Spinal cord (tissue), 10 donors: Measurements from ENCODE around the gene GAS7. TPM values are rescaled to one million over a fixed set of nuclear protein-coding genes. Genes with fewer than 3 reads are reported as not detected.

Experiments used
- DNase-seq, 6 donors: peaks; one replicate each; pipeline versions ENCODE4 v3.0.0 to v3.0.0-alpha.2; 2013 to 2015; ENCODE audit warnings: low spot score in 6 of 6, low read depth in 4 of 6
- H3K27ac ChIP-seq: one replicate; pipeline ENCODE4 v1.5.1; 2013; ENCODE audit warnings: low read depth, low read length, control low read depth
- H3K27me3 ChIP-seq: one replicate; pipeline ENCODE4 v1.6.1; 2013; ENCODE audit warnings: low read length; ENCODE audit not compliant: control insufficient read depth, insufficient read depth
- H3K36me3 ChIP-seq: one replicate; pipeline ENCODE4 v1.6.1; 2013; ENCODE audit warnings: low read length; ENCODE audit not compliant: control insufficient read depth, insufficient read depth
- H3K4me1 ChIP-seq: one replicate; pipeline ENCODE4 v1.6.1; 2013; ENCODE audit warnings: low read length; ENCODE audit not compliant: control insufficient read depth, insufficient read depth
- H3K4me3 ChIP-seq: one replicate; pipeline ENCODE4 v1.5.1; 2013; ENCODE audit warnings: low read depth, low read length, control low read depth
- H3K9me3 ChIP-seq: one replicate; pipeline ENCODE4 v1.6.1; 2013; ENCODE audit warnings: low read length; ENCODE audit not compliant: control insufficient read depth, insufficient read depth
- WGBS: methylation state at CpG from one replicate; pipeline ENCODE4 v1.1.5; 2013; ENCODE audit warnings: missing lambda C conversion rate; ENCODE audit not compliant: insufficient coverage; 5-methylcytosine and 5-hydroxymethylcytosine counted together
- polyA plus RNA-seq, 2 donors: library from polyadenylated mRNA; unstranded; fragments of 120-200 nt; gene quantifications; one replicate each; pipeline ENCODE4 v1.2.1, GENCODE V29; 2013; ENCODE audit not compliant: insufficient read length in 2 of 2
- total RNA-seq, 2 donors: library from RNA; depleted of rRNA in 1 of 2; stranded (reverse); fragments of 120-200 nt in 1 of 2; fragments of >200 nt in 1 of 2; gene quantifications; one replicate each; pipeline versions ENCODE4 v1.2.3 to v1.2.4, GENCODE V29; 2013 to 2014
- donor health status: healthy.

Gene GAS7
- total and polyA plus RNA-seq, 4 donors: 51.8 to 93.8 (median 79.1) TPM

GRCh38 chr17:9917131-9917530 is 281.3 kb downstream of the GAS7 start:
- H3K4me1 ChIP-seq: peaks cover 12% of the 10 kb centered on the region
- H3K9me3 ChIP-seq: no peaks in the 10 kb centered on the region
- WGBS: 88% methylated on average over 11 of the region's 13 CpGs
- H3K4me3 ChIP-seq: no peak overlapping the region
- no peak for DNase-seq
- H3K27ac ChIP-seq: no peak overlapping the region
- H3K36me3 ChIP-seq: peaks cover 42% of the 10 kb centered on the region
- H3K27me3 ChIP-seq: no peaks in the 10 kb centered on the region

DNA sequence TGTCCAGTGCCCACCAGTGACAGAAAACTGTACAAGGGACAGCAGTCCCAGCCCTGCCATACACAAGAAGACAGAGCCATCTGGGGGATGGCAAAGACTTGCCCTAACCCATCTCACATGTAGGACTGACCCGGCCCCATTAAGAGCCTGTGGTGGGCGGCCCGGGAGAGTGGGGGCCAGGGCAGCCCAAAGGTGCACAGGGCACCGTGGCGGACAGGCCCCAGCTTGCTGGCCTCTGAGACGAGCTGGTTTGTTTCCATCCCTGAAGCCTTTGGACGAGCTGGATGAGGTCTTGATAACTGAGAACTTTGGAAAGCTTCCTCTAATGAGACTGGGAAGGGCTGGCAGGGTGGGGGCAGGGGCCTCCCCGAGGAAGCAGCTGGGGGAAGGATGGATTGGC is 282.3 kb downstream of the GAS7 start:
- H3K36me3 ChIP-seq: peaks cover 45% of the 10 kb centered on the region
- no peaks in the 10 kb centered on the region for H3K9me3 ChIP-seq
- H3K4me1 ChIP-seq: peaks cover 19% of the 10 kb centered on the region
- WGBS: 90% methylated on average over 8 of the region's 8 CpGs
- H3K27ac ChIP-seq: no peak overlapping the region
- no peak for DNase-seq
- H3K4me3 ChIP-seq: no peak overlapping the region
- H3K27me3 ChIP-seq: no peaks in the 10 kb centered on the region

DNA sequence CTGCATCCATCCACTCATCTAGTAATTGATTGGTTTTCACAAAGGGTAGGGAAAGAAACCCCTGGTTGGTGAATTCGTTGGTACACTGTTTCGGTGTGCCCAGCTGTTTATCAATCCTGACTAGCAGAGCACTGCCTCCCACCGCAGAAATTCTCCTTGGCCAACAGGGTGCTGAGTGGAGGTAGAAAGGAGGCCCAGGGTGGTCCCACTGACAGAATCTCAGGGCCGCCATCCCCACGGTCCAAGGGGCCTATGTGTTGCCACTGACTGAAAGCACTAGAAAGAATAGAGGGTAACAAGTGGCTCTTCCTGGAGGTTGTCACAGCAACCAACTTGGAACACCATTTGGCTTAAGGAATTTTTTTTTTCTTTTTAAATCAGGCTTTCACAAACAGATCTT is 284.9 kb downstream of the GAS7 start:
- H3K4me3 ChIP-seq: no peak overlapping the region
- H3K9me3 ChIP-seq: no peaks in the 10 kb centered on the region
- H3K27me3 ChIP-seq: no peaks in the 10 kb centered on the region
- H3K27ac ChIP-seq: no peak overlapping the region
- H3K36me3 ChIP-seq: peaks cover 39% of the 10 kb centered on the region
- WGBS: 51% methylated on average over 4 of the region's 5 CpGs
- H3K4me1 ChIP-seq: peaks cover 19% of the 10 kb centered on the region
- no peak for DNase-seq

GRCh38 chr17:9912121-9913099 is 286.0 kb downstream of the GAS7 start:
- no peak overlapping the region for H3K27ac ChIP-seq
- 65% methylated on average over 10 of the region's 18 CpGs for WGBS
- no peak overlapping the region for H3K4me3 ChIP-seq
- no peaks in the 10 kb centered on the region for H3K9me3 ChIP-seq
- no peaks in the 10 kb centered on the region for H3K27me3 ChIP-seq
- peaks cover 28% of the 10 kb centered on the region for H3K36me3 ChIP-seq
- H3K4me1 ChIP-seq: peaks cover 22% of the 10 kb centered on the region
- DNase-seq: peak in 2 of 6 donors; percentile 63 to 86

DNA sequence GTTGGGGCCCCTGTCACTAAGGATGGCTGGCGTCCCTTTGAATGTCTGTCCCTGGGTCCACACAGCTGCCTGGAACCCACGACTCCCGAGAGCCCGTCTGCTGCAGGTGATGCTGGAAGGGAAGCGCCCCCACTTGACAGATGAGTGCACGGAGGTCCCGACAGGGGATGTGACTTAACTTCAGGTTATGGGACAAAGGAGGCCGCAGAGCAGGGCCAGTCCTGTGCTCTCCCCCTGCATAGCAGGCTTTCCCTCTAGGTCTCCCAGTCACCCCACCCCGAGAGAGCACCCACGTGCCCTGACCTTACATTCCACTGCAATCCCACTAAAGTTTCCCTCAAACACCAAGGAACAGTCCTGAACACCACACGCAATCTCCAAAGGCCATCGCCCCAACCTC is 287.3 kb downstream of the GAS7 start:
- peaks cover 16% of the 10 kb centered on the region for H3K36me3 ChIP-seq
- H3K4me1 ChIP-seq: peaks cover 22% of the 10 kb centered on the region
- no peak overlapping the region for H3K4me3 ChIP-seq
- no peak for DNase-seq
- no peaks in the 10 kb centered on the region for H3K9me3 ChIP-seq
- 87% methylated on average over 11 of the region's 12 CpGs for WGBS
- no peaks in the 10 kb centered on the region for H3K27me3 ChIP-seq
- no peak overlapping the region for H3K27ac ChIP-seq

DNA sequence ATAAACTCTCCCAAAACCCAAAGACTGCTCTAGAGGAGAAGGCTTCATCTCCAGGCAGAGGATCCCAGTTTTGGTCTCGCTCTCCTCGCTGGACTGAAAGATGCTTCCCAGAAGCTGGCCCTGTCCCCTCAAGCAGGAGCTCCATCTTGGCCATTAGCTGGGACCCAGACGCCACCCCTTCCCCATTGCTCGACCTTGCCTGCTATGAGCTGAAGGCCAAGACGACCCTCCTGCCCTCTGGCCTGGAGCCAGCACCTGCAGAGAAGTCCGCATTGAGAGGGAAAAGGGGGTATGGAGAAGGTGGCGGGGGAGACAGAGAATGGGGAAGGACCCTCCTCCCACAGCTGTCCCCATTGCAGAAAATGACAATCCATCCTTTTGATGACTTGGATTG is 289.8 kb downstream of the GAS7 start:
- Histone ChIP-seq H3K36me3 (peaks cover 5% of the 10 kb centered on the region), H3K27me3 (no peaks in the 10 kb centered on the region), H3K4me3 (no peak overlapping the region), H3K9me3 (no peaks in the 10 kb centered on the region), H3K27ac (no peak overlapping the region), H3K4me1 (peaks cover 17% of the 10 kb centered on the region)
- WGBS: 74% methylated on average over 5 of the region's 7 CpGs
- DNase-seq: no peak

DNA sequence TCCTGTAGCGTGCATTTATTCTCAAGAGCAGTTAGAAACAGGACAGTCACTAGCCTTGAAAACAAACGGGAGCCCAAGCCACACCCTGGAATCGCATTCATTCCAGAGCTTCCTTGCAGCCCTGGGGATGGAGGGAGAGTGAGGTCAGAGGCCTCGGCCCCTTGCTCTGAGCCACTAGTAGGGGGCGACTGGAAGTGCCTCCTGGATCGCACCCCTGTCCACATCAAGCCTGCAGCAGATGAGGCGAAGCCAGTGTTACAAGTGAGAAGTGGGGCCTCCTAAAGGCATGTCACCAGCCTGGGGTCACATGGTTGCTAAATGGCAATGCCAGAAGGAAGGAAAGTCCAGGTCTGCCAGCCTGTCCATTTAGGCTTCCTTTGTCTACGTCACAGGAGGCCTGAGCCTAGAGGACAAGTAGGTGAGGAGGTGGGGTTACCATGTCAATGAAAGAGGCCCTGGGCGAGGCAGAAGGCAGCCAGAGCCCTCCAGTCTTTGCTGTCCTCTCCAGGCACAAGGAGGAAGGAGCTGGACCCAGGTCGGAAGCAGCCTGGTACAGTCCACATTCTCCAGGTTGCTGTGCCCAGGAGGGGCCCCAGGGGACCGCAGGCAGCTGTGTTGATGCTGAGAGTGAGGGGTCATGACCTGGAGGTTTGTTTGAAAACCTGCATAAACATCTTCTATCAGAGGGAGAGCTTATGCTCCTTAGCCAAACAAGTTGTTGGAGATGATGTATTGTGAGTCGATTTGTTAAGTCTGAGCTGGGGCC is 290.3 kb downstream of the GAS7 start:
- no peaks in the 10 kb centered on the region for H3K27me3 ChIP-seq

GRCh38 chr17:9907131-9907530 is 291.3 kb downstream of the GAS7 start:
- Histone ChIP-seq H3K36me3 (peaks cover 5% of the 10 kb centered on the region), H3K4me3 (no peak overlapping the region), H3K27ac (no peak overlapping the region), H3K9me3 (no peaks in the 10 kb centered on the region), H3K4me1 (peaks cover 10% of the 10 kb centered on the region), H3K27me3 (no peaks in the 10 kb centered on the region)
- no peak for DNase-seq
- WGBS: 70% methylated on average over 2 of the region's 7 CpGs

More for the DNA sequence above, 290.3 kb downstream of the GAS7 start:
- DNase-seq: peak in 1 of 6 donors; percentile 36
- Histone ChIP-seq H3K27ac (no peak overlapping the region), H3K9me3 (no peaks in the 10 kb centered on the region), H3K36me3 (peaks cover 5% of the 10 kb centered on the region), H3K4me1 (peaks cover 14% of the 10 kb centered on the region), H3K4me3 (no peak overlapping the region)
- 53% methylated on average over 10 of the region's 12 CpGs for WGBS

- Histone ChIP-seq H3K36me3 (peaks cover 5% of the 10 kb centered on the region), H3K27me3 (no peaks in the 10 kb centered on the region), H3K9me3 (no peaks in the 10 kb centered on the region), H3K4me3 (no peak overlapping the region), H3K4me1 (peaks cover 13% of the 10 kb centered on the region), H3K27ac (no peak overlapping the region)
- DNase-seq: no peak
- WGBS: 65% methylated on average over 9 of the region's 14 CpGs
These were observed 291.8 kb downstream of the GAS7 start for GRCh38 chr17:9906616-9907015.
